LNCAP (cell line): ENCODE data around the gene E2F6.

Experiments
- CTCF ChIP-seq: fragments of 450-650 bp; IDR thresholded peaks from 2 replicates; pipeline ENCODE4 v1.5.1; 2017; ENCODE audit warnings: mild to moderate bottlenecking

E2F6 gene

GRCh38 chr2:11446733-11447248 lies 19.2 kb downstream of the E2F6 start:
- TF ChIP-seq CTCF = peak; percentile 77

GRCh38 chr2:11444737-11445136 lies 21.2 kb downstream of the E2F6 start:
- no peak for TF ChIP-seq CTCF

GRCh38 chr2:11438555-11439080 lies 27.3 kb downstream of the E2F6 start:
- TF ChIP-seq CTCF = no peak

GRCh38 chr2:11437602-11438001 lies 28.4 kb downstream of the E2F6 start:
- TF ChIP-seq CTCF = no peak

- no peak for TF ChIP-seq CTCF
Observed at GRCh38 chr2:11435036-11435435, 30.9 kb downstream of the E2F6 start.

- TF ChIP-seq CTCF = no peak
Observed at GRCh38 chr2:11434443-11434842, 31.5 kb downstream of the E2F6 start.

GRCh38 chr2:11433822-11434221 lies 32.1 kb downstream of the E2F6 start:
- no peak for TF ChIP-seq CTCF

- TF ChIP-seq CTCF = no peak
Observed at GRCh38 chr2:11430729-11431128, 35.2 kb downstream of the E2F6 start.
